B cell (primary cell): ENCODE data around the gene TRIB2. TPM values are rescaled to one million over a fixed set of nuclear protein-coding genes. Genes with fewer than 3 reads are reported as not detected.

Experiments
- ATAC-seq: fragments of 200-7000 bp; cut with Tn5 transposase; one replicate; pipeline ENCODE4 v1.10.0; 2021; ENCODE audit warnings: low read depth, mild to moderate bottlenecking, moderate number of reproducible peaks, moderate library complexity
- CTCF ChIA-PET: fragments of 350-600 bp; sonication (Branson Sonifier 250); formaldehyde crosslinking; loops from one replicate; lab custom pipeline; 2021; ENCODE audit warnings: antibody characterized with exemption, inconsistent platforms; lab: Charles Lee
- POLR2A ChIA-PET: fragments of 350-600 bp; sonication (Branson Sonifier 250); formaldehyde crosslinking; loops from one replicate; lab custom pipeline; 2021; ENCODE audit warnings: antibody characterized with exemption; lab: Charles Lee
- DNase-seq: peaks from one replicate; pipeline ENCODE4 v3.0.0; 2013
- H2AFZ ChIP-seq: 2 replicates; pipeline ENCODE4 v1.6.1; 2012; ENCODE audit warnings: mild to moderate bottlenecking, low read depth, low read length; ENCODE audit not compliant: insufficient read depth, poor library complexity, severe bottlenecking
- H3K27ac ChIP-seq, 2 donors: 1 replicate in 1 of 2; 2 replicates in 1 of 2; pipeline ENCODE4 v1.5.1; 2012 to 2013; ENCODE audit warnings: low read length in 2 of 2, mild to moderate bottlenecking in 2 of 2, moderate library complexity in 1 of 2
- H3K27me3 ChIP-seq, 4 experiments: fragments of 200-600 bp in 1 of 4; sonication (generic) in 1 of 4; replicated peaks in 1 of 4; 1 replicate in 2 of 4; 2 replicates in 2 of 4; pipeline versions ENCODE4 v1.6.1 to v1.7.0; 2013 to 2016; ENCODE audit warnings: low read length in 3 of 4, mild to moderate bottlenecking in 2 of 4, mixed read lengths in 1 of 4, moderate library complexity in 1 of 4; ENCODE audit not compliant: insufficient read depth in 4 of 4, control insufficient read depth in 3 of 4; ENCODE audit errors: control extremely low read depth in 1 of 4
- H3K36me3 ChIP-seq, 2 experiments: replicated peaks in 1 of 2; 1 replicate in 1 of 2; 2 replicates in 1 of 2; pipeline versions ENCODE4 v1.6.1 to v1.7.1; 2013; ENCODE audit warnings: low read length in 1 of 2; ENCODE audit not compliant: insufficient read depth in 2 of 2, control insufficient read depth in 1 of 2; ENCODE audit errors: control extremely low read depth in 1 of 2, extremely low read depth in 1 of 2
- H3K4me1 ChIP-seq, 2 donors: fragments of 200-600 bp in 1 of 2; sonication (generic) in 1 of 2; 1 replicate in 1 of 2; 2 replicates in 1 of 2; pipeline versions ENCODE4 v1.5.1 to v1.6.1; 2013 to 2017; ENCODE audit warnings: low read length in 2 of 2; ENCODE audit not compliant: control insufficient read depth in 2 of 2, insufficient read depth in 2 of 2
- H3K4me2 ChIP-seq: replicated peaks from 2 replicates; pipeline ENCODE3; 2012; ENCODE audit warnings: mild to moderate bottlenecking, low read depth, low read length; ENCODE audit not compliant: poor library complexity, severe bottlenecking
- H3K4me3 ChIP-seq, 5 experiments: fragments of 200-600 bp in 1 of 5; sonication (generic) in 1 of 5; 1 replicate in 3 of 5; 2 replicates in 2 of 5; pipeline versions ENCODE4 v1.5.1 to v1.7.0; 2011 to 2016; ENCODE audit warnings: low read length in 4 of 5, mild to moderate bottlenecking in 4 of 5, low read depth in 2 of 5, control low read depth in 1 of 5, moderate library complexity in 1 of 5; ENCODE audit not compliant: insufficient read depth in 1 of 5; ENCODE audit errors: control extremely low read depth in 1 of 5, extremely low read depth in 1 of 5
- H3K79me2 ChIP-seq: fragments of 200-600 bp; sonication (generic); one replicate; pipeline ENCODE4 v1.6.0; 2016; ENCODE audit warnings: low read length; ENCODE audit not compliant: control insufficient read depth, insufficient read depth
- H3K9ac ChIP-seq: fragments of 200-600 bp; sonication (generic); 2 replicates; pipeline ENCODE4 v1.6.1; 2017; ENCODE audit warnings: mild to moderate bottlenecking, low read length, moderate library complexity
- H3K9me3 ChIP-seq, 3 donors: one replicate each; pipeline versions ENCODE4 v1.6.1 to v1.7.1; 2013; ENCODE audit warnings: low read length in 2 of 3; ENCODE audit not compliant: control insufficient read depth in 2 of 3, insufficient read depth in 1 of 3; ENCODE audit errors: control extremely low read depth in 1 of 3
- H4K20me1 ChIP-seq: 2 replicates; pipeline ENCODE4 v1.6.0; 2012; ENCODE audit warnings: mild to moderate bottlenecking, low read length; ENCODE audit not compliant: insufficient read depth, control insufficient read depth, poor library complexity, severe bottlenecking
- H3K27ac Mint-ChIP-seq: one replicate; pipeline ENCODE4 v1.8.0; 2021; ENCODE audit warnings: mixed read lengths
- H3K27me3 Mint-ChIP-seq: one replicate; pipeline ENCODE4 v1.8.0; 2021; ENCODE audit warnings: mixed read lengths
- H3K4me1 Mint-ChIP-seq: one replicate; pipeline ENCODE4 v1.8.0; 2021; ENCODE audit warnings: mixed read lengths
- H3K4me3 Mint-ChIP-seq: one replicate; pipeline ENCODE4 v1.8.0; 2021; ENCODE audit warnings: mixed read lengths
- H3K9me3 Mint-ChIP-seq: one replicate; pipeline ENCODE4 v1.8.0; 2022; ENCODE audit warnings: mixed read lengths; ENCODE audit not compliant: insufficient read depth
- CTCF ChIP-seq: fragments of 200-600 bp; IDR thresholded peaks from one replicate; pipeline ENCODE4 v1.8.0; 2022; ENCODE audit warnings: antibody characterized with exemption, mild to moderate bottlenecking
- EZH2 ChIP-seq: IDR thresholded peaks from 2 replicates; pipeline ENCODE4 v1.6.1; 2012; ENCODE audit warnings: borderline replicate concordance, low read depth, mild to moderate bottlenecking, moderate library complexity, low read length; ENCODE audit not compliant: insufficient read depth, poor library complexity, severe bottlenecking
- WGBS: methylation state at CpG from one replicate; pipeline ENCODE4 v1.1.5; 2013; ENCODE audit warnings: missing lambda C conversion rate; ENCODE audit not compliant: insufficient coverage; 5-methylcytosine and 5-hydroxymethylcytosine counted together
- intact Hi-C: fragments of 100-400 bp; cut with micrococcal nuclease; formaldehyde crosslinking; loops from one replicate; pipeline ENCODE4 v1.10.0; 2022
- polyA plus RNA-seq: library from polyadenylated mRNA; depleted of rRNA; stranded (reverse); fragments of >200 nt; gene quantifications from 2 replicates; pipeline ENCODE4 v1.2.3, GENCODE V29; 2012
- total RNA-seq, 2 donors: library from RNA; stranded (reverse); fragments of 120-200 nt in 1 of 2; gene quantifications; 1 replicate in 1 of 2; 2 replicates in 1 of 2; pipeline versions ENCODE4 v1.2.3 to v1.2.4, GENCODE V29; 2013 to 2022

The TRIB2 gene
- total and polyA plus RNA-seq, 2 donors (not counting 1 experiment from before 2014, with no cell fraction given), result 36.3 to 117 TPM

GRCh38 chr2:12725233-12726187 is 8.8 kb downstream of the TRIB2 start:
- ChIA-PET POLR2A (interaction anchor here (0.9 to 1.2 kb wide), 2 partner anchors 8 to 9 kb away, joined by 3 to 4 read pairs; no protein-coding TSS in a partner anchor), CTCF (interaction anchor here (1.2 to 4.3 kb wide), 4 partner anchors 10 to 896 kb away, joined by 3 to 24 read pairs (median 4); partner anchors contain the start of gene TRIB2)
- Histone ChIP-seq H3K4me2 (peak overlapping the region; percentile 28), H4K20me1 (peaks cover 94% of the 10 kb centered on the region), H3K27me3 (no peaks in the 10 kb centered on the region), H3K9me3 (no peaks in the 10 kb centered on the region), H3K27ac (peak overlapping the region; percentile 18 to 20), H2AFZ (no peak overlapping the region), H3K4me1 (peaks cover 69 to 71% of the 10 kb centered on the region in 2 donors), H3K9ac (no peak overlapping the region), H3K36me3 (peaks cover 0 to 62% of the 10 kb centered on the region in 2 experiments), H3K79me2 (peaks cover 95% of the 10 kb centered on the region), H3K4me3 (no peak overlapping the region)
- H3K27ac Mint-ChIP-seq, result peak overlapping the region; percentile 80
- ATAC-seq (no peak), DNase-seq (no peak)
- TF ChIP-seq EZH2 (no peak), CTCF (no peak)
- intact Hi-C loops, result no loop called here
- H3K4me3 Mint-ChIP-seq, result peak overlapping the region; percentile 35
- H3K4me1 Mint-ChIP-seq, result peaks cover 86% of the 10 kb centered on the region
- H3K27me3 Mint-ChIP-seq, result no peaks in the 10 kb centered on the region
- no peaks in the 10 kb centered on the region for H3K9me3 Mint-ChIP-seq
- 96% methylated on average over 10 of the region's 12 CpGs for WGBS
